ENCODE results near the gene FUNDC2.
A peak's percentile ranks its signal among the peaks of the same experiment; 100 is the strongest.

FUNDC2 gene

DNA sequence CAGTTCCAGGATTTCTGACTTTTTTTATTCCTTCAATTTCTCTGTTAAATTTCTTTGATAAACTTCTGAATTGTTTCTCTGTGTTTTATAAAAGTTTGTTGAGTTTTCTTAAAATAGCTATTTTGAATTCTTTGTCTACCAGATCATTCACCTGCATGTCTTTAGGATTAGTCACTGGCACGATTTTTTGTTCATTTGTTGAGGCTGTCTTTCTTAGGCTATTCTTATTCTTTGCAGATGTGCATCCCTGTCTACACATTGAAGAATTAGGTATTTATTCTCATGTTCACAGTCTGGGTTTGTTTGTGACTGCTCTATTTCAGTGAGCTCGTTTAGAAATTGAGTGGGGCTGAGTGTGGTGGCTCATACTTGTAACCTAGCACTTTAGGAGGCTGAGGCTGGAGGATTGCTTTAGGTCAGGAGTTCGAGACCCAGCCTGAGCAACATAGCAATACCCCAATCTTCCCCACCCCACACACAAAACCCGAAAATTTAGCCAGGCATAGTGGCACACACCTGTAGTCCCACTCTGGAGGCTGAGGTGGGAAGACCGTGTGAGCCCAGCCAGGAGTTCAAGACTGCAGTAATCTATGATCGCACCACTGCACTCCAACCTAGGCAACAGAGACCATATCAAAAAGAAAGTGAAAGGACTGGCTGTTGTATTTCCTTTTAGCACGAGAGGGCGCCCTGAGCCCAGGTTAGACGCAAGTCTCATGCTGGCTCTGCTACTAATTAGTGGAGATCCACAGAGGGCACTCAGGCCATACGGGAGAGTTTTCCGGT, 46.1 kb upstream of the FUNDC2 start:
- POLR2A ChIA-PET, result no interaction called here
- Histone ChIP-seq H3K36me3 (ENCODE audit: control insufficient read depth in 2 of 2, insufficient read depth in 1 of 2, low read length in 2 of 2) (no peaks in the 10 kb centered on the region), H3K27ac (ENCODE audit: extremely low read depth, low read depth, low read length) (no peak overlapping the region), H3K4me3 (ENCODE audit: low read depth, low read length) (no peak overlapping the region; the same call in 1 of the 2 replicates), H3K9me3 (ENCODE audit: control insufficient read depth, insufficient read depth, low read depth, low read length) (peaks cover 5% of the 10 kb centered on the region; the same call in 1 of the 2 replicates), H3K4me1 (ENCODE audit: control insufficient read depth, insufficient read depth, low read length) (no peaks in the 10 kb centered on the region)
- no peak for TF ChIP-seq ZNF202 (tag by site-specific recombination; IDR thresholded peaks at IDR 0.05; ENCODE audit: borderline replicate concordance)
- no peak for TF ChIP-seq ZNF112 (tag by site-specific recombination; IDR thresholded peaks at IDR 0.05)
- TF ChIP-seq ZIC2 (tag by site-specific recombination; IDR thresholded peaks at IDR 0.05), result 0 out of 2 replicates have a peak, but pooled peaks have one; percentile 30
- no peak for TF ChIP-seq ZNF248 (tag by site-specific recombination; IDR thresholded peaks at IDR 0.05)
- TF ChIP-seq ZNF654 (tag by site-specific recombination; IDR thresholded peaks at IDR 0.05; ENCODE audit: low read depth), result peak; percentile 99
- TF ChIP-seq, protein P1, sequence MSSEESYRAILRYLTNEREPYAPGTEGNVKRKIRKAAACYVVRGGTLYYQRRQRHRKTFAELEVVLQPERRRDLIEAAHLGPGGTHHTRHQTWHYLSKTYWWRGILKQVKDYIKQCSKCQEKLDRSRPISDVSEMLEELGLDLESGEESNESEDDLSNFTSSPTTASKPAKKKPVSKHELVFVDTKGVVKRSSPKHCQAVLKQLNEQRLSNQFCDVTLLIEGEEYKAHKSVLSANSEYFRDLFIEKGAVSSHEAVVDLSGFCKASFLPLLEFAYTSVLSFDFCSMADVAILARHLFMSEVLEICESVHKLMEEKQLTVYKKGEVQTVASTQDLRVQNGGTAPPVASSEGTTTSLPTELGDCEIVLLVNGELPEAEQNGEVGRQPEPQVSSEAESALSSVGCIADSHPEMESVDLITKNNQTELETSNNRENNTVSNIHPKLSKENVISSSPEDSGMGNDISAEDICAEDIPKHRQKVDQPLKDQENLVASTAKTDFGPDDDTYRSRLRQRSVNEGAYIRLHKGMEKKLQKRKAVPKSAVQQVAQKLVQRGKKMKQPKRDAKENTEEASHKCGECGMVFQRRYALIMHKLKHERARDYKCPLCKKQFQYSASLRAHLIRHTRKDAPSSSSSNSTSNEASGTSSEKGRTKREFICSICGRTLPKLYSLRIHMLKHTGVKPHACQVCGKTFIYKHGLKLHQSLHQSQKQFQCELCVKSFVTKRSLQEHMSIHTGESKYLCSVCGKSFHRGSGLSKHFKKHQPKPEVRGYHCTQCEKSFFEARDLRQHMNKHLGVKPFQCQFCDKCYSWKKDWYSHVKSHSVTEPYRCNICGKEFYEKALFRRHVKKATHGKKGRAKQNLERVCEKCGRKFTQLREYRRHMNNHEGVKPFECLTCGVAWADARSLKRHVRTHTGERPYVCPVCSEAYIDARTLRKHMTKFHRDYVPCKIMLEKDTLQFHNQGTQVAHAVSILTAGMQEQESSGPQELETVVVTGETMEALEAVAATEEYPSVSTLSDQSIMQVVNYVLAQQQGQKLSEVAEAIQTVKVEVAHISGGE (tag by site-specific recombination; conservative IDR thresholded peaks at IDR 0.05; ENCODE audit: low read depth), result 0 out of 2 replicates have a peak, but pooled peaks have one; percentile 6
- TF ChIP-seq ZNF394 (tag by site-specific recombination; IDR thresholded peaks at IDR 0.05; ENCODE audit: borderline replicate concordance), result 0 out of 2 replicates have a peak, but pooled peaks have one; percentile 21
- no peak for TF ChIP-seq ZNF211 (tag by site-specific recombination; IDR thresholded peaks at IDR 0.05; ENCODE audit: low read depth)
- TF ChIP-seq, protein P2, sequence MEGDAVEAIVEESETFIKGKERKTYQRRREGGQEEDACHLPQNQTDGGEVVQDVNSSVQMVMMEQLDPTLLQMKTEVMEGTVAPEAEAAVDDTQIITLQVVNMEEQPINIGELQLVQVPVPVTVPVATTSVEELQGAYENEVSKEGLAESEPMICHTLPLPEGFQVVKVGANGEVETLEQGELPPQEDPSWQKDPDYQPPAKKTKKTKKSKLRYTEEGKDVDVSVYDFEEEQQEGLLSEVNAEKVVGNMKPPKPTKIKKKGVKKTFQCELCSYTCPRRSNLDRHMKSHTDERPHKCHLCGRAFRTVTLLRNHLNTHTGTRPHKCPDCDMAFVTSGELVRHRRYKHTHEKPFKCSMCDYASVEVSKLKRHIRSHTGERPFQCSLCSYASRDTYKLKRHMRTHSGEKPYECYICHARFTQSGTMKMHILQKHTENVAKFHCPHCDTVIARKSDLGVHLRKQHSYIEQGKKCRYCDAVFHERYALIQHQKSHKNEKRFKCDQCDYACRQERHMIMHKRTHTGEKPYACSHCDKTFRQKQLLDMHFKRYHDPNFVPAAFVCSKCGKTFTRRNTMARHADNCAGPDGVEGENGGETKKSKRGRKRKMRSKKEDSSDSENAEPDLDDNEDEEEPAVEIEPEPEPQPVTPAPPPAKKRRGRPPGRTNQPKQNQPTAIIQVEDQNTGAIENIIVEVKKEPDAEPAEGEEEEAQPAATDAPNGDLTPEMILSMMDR (tag by site-specific recombination; IDR thresholded peaks at IDR 0.05), result peak; percentile 87
- TF ChIP-seq ZBTB17 (tag by site-specific recombination; IDR thresholded peaks at IDR 0.05), result peak; percentile 59
- CTCF ChIA-PET, result interaction anchor here (0.6 to 8.9 kb wide), 14 partner anchors 15 to 173 kb away, joined by 3 to 67 read pairs (median 4); no protein-coding TSS in a partner anchor

DNA sequence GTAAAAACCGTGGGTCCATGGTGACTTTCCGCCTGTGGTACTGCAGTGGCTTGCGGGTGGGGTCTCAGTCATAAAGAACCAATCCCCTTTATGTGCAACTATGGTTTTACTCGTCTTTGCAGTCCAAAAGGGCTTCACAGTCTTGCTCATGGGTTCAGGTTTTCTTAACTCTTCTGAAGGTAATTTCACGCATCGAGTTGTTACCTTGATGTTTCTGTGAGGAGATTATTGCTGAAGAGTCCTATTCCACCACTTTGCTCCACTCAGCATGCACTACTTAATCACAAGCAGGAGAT, 45.6 kb upstream of the FUNDC2 start:
- ChIA-PET POLR2A (no interaction called here), CTCF (interaction anchor here (0.7 to 8.9 kb wide), 7 partner anchors 17 to 309 kb away, joined by 3 to 67 read pairs (median 4); no protein-coding TSS in a partner anchor)
- TF ChIP-seq, protein P2 (tag by site-specific recombination; IDR thresholded peaks at IDR 0.05), result 0 out of 2 replicates have a peak, but pooled peaks have one; percentile 5
- TF ChIP-seq, protein P3, sequence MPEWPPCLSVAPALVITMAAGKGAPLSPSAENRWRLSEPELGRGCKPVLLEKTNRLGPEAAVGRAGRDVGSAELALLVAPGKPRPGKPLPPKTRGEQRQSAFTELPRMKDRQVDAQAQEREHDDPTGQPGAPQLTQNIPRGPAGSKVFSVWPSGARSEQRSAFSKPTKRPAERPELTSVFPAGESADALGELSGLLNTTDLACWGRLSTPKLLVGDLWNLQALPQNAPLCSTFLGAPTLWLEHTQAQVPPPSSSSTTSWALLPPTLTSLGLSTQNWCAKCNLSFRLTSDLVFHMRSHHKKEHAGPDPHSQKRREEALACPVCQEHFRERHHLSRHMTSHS (tag by site-specific recombination; IDR thresholded peaks at IDR 0.05), result no peak
- TF ChIP-seq GLIS1 (tag by site-specific recombination; IDR thresholded peaks at IDR 0.05) (no peak), ZNF623 (tag by site-specific recombination; IDR thresholded peaks at IDR 0.05) (no peak), ZNF132 (tag by site-specific recombination; IDR thresholded peaks at IDR 0.05; ENCODE audit: borderline replicate concordance) (no peak), GLIS2 (tag by site-specific recombination; IDR thresholded peaks at IDR 0.05) (no peak), ZNF404 (tag by site-specific recombination; IDR thresholded peaks at IDR 0.05) (no peak), ZBTB17 (tag by site-specific recombination; IDR thresholded peaks at IDR 0.05) (0 out of 2 replicates have a peak, but pooled peaks have one; percentile 6), ZNF76 (tag by site-specific recombination; IDR thresholded peaks at IDR 0.05; ENCODE audit: borderline replicate concordance, low read depth) (no peak), ZNF155 (tag by site-specific recombination; IDR thresholded peaks at IDR 0.05) (no peak), ZNF777 (tag by site-specific recombination; IDR thresholded peaks at IDR 0.05; ENCODE audit: borderline replicate concordance) (no peak), ZSCAN30 (tag by site-specific recombination; IDR thresholded peaks at IDR 0.05) (no peak), ZNF140 (tag by site-specific recombination; IDR thresholded peaks at IDR 0.05) (no peak), ZNF174 (tag by site-specific recombination; IDR thresholded peaks at IDR 0.05) (no peak)
- TF ChIP-seq, protein P4, sequence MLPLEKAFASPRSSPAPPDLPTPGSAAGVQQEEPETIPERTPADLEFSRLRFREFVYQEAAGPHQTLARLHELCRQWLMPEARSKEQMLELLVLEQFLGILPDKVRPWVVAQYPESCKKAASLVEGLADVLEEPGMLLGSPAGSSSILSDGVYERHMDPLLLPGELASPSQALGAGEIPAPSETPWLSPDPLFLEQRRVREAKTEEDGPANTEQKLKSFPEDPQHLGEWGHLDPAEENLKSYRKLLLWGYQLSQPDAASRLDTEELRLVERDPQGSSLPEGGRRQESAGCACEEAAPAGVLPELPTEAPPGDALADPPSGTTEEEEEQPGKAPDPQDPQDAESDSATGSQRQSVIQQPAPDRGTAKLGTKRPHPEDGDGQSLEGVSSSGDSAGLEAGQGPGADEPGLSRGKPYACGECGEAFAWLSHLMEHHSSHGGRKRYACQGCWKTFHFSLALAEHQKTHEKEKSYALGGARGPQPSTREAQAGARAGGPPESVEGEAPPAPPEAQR (tag by site-specific recombination; IDR thresholded peaks at IDR 0.05), result no peak
- Histone ChIP-seq H3K4me3 (ENCODE audit: low read depth, low read length) (no peak overlapping the region), H3K27ac (ENCODE audit: extremely low read depth, low read depth, low read length) (no peak overlapping the region), H3K9me3 (ENCODE audit: control insufficient read depth, insufficient read depth, low read depth, low read length) (peaks cover 5% of the 10 kb centered on the region; the same call in 1 of the 2 replicates), H3K36me3 (ENCODE audit: control insufficient read depth in 2 of 2, insufficient read depth in 1 of 2, low read length in 2 of 2) (no peaks in the 10 kb centered on the region), H3K4me1 (ENCODE audit: control insufficient read depth, insufficient read depth, low read length) (no peaks in the 10 kb centered on the region)
